ENCODE measurements around the gene LAMP2.

GRCh38 chrX:120446498-120446897 lies 22.6 kb downstream of the LAMP2 start:
- TF ChIP-seq CTCF (IDR thresholded peaks at IDR 0.05): no peak
- TF ChIP-seq ZFX (IDR thresholded peaks at IDR 0.05; ENCODE audit: borderline replicate concordance): no peak
